CD4-positive, alpha-beta T cell treated with Interleukin-17A for 4 hours (primary cell): ENCODE data around the gene PLXNA1.

Source experiments
- DNase-seq: peaks from one replicate; pipeline ENCODE4 v3.0.0-alpha.2; 2020; ENCODE audit warnings: mixed read lengths

Gene PLXNA1

DNA sequence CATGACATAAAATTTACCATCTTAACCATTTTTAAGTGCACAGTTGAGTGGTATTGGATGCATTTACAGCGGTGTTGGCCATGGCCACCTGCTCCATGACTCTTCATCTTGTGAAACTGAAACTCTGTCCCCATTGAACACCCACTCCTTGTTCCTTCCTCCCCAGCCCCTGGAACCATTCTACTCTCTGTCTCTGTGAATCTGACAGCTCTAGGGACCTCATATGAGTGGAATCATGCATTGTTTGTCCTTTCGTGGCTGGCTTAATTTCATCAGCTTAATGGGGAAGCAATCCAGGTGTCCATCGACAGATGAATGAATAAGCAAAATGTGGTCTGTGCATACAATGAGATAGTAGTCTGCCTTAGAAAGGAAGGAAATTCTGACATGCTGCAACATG is 42.5 kb downstream of the PLXNA1 start:
- no peak for DNase-seq

DNA sequence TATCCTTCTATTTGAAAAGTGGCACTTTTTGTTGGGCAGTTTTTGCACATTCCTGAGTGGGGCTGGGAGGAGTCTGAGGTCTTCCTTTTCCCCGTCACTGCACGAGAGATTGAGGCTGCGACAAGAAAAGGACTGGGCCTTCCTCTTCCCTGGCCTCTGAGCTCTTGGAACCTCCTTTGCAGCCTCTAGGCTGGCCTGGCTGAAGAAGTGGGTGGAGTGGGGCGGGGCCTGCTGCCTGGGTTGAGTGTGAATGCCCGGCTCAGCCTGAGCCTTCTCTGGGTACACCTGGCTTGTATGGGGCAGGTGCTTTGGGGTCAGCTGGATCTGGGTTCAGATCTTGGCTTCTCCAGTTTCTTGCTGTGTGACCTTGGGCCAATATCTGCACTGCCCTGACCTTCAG is 43.1 kb downstream of the PLXNA1 start:
- DNase-seq, result no peak

DNA sequence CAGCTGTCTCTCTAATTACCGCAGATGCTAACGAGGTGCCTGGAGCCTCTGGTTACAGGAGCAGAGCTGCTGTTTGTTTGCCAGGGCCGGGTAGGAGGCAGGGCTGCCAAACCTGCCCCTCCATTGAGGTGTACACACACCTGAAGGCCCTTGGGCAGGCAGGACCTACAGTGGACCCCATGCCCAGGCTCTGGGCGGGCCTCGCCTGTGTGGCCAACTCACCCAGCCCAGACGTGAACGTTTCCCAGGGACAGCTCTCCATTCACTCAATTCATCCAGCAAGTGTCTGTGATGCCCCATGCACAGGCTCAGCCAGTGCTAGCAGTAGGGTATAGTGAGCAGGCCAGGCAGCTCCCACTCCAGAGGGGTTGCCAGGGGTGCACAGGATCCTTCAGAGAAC is 43.7 kb downstream of the PLXNA1 start:
- DNase-seq, result no peak

DNA sequence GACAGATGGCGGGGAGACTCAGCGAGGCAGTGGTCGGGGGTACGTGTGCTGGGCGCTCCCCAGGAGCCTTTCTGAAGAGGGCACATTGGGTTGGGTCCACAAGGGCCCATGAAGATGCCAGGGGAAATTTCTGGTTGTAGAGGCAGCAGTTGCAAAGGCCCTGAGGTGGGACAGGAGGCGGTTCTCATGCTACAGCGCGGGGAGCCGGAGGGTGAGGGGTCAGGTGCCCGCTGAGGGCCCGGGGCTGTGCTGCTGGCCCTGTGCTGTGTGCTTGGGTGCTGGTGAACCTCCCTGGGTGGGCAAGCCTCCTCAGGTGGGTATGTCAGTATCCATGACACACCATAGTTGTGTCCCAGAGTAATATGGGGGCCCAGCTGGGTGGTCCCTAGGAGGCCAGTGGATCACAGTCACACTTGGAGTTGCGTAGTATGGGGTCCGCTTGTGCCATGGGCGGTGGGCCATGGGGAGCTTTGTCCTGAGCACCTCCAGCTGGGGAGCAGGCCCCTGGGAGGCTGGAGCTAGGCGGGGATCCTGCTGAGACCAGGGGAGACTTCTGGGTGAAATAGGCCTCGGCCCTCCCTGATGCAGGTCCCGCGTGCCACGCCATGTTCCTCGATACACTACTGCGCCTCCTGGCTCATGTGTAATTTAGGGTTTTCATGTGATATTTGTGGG is 44.3 kb downstream of the PLXNA1 start:
- no peak for DNase-seq

DNA sequence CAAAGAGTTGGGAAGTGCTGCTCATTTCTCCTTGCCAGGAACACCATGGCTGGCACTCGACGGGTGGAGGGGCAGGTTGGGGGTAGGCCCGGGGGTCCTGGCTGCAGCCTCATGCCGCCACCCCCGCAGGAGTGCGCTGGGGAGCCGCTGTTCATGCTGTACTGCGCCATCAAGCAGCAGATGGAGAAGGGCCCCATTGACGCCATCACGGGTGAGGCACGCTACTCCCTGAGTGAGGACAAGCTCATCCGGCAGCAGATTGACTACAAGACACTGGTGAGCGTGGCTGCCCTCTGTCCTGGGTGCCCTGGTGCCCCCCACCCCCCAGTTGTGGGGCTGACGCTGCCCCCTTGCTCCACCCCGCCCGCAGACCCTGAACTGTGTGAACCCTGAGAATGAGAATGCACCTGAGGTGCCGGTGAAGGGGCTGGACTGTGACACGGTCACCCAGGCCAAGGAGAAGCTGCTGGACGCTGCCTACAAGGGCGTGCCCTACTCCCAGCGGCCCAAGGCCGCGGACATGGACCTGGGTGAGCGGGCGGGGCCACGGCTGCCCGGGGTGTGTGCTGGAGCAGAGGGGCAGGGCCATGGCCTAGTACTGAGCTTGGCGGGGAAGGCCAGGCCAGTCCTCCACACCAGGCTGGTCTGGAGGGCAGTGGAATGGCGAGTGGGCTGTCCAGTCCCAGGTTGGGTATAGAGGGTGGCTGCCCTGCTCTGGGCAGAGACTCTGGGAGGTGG is 45.1 kb downstream of the PLXNA1 start:
- no peak for DNase-seq

DNA sequence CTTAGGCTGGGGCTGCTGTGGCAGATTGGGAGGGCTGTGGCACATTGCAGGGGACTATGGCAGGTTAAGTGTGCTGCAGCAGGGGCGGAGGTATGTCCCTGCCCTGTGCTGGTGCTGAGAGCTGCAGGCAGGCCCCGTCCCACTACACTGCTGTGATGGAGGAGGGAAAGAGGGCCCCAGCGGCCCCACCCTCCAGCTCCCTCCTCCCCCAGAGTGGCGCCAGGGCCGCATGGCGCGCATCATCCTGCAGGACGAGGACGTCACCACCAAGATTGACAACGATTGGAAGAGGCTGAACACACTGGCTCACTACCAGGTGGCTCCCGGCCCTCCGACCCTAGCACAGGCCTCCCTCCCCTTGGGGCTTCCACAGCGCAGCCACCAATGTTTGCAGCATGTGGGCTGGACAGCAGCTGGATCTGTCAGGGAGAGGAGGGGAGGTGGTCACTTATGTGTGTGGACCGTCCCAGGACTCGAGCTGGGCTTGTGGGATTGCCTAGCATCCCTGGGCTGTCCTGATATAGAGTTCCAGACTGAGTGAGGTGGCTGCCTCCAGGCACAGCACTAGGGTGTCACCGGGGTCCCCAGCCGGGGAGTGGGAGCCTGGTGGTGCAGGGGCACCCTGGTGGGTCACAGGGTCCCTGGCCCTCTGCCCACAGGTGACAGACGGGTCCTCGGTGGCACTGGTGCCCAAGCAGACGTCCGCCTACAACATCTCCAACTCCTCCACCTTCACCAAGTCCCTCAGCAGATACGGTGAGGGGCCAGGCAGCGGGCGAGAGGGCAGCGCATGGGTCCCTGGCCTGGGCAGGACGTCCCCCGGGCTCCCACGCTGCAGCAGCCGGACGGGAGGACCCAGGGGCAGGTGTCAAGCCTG is 46.1 kb downstream of the PLXNA1 start:
- no peak for DNase-seq

DNA sequence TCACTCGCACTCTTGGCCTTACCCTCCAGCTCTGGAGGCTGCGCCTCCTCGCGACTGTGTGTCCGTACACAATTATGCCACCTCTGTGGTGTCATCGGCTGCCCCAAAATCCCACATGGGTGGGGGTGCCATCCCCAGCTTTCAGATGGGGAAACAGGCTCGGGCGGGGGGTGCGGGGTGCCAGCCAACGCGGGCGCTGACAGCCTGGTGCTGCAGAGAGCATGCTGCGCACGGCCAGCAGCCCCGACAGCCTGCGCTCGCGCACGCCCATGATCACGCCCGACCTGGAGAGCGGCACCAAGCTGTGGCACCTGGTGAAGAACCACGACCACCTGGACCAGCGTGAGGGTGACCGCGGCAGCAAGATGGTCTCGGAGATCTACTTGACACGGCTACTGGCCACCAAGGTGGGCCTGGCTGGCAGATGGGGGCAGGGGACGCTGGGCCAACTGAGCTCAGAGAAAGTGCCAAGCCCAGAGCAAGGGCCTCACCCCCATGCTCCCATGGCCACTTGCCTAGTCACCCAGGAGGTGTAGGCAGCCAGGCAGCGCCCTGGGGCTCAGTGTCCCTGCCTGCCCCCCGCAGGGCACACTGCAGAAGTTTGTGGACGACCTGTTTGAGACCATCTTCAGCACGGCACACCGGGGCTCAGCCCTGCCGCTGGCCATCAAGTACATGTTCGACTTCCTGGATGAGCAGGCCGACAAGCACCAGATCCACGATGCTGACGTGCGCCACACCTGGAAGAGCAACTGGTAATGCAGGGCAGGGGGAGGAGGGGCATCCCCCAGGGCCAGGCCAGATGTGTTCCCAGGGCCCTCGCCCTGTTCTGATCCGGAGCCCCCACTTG is 47.0 kb downstream of the PLXNA1 start:
- no peak for DNase-seq

DNA sequence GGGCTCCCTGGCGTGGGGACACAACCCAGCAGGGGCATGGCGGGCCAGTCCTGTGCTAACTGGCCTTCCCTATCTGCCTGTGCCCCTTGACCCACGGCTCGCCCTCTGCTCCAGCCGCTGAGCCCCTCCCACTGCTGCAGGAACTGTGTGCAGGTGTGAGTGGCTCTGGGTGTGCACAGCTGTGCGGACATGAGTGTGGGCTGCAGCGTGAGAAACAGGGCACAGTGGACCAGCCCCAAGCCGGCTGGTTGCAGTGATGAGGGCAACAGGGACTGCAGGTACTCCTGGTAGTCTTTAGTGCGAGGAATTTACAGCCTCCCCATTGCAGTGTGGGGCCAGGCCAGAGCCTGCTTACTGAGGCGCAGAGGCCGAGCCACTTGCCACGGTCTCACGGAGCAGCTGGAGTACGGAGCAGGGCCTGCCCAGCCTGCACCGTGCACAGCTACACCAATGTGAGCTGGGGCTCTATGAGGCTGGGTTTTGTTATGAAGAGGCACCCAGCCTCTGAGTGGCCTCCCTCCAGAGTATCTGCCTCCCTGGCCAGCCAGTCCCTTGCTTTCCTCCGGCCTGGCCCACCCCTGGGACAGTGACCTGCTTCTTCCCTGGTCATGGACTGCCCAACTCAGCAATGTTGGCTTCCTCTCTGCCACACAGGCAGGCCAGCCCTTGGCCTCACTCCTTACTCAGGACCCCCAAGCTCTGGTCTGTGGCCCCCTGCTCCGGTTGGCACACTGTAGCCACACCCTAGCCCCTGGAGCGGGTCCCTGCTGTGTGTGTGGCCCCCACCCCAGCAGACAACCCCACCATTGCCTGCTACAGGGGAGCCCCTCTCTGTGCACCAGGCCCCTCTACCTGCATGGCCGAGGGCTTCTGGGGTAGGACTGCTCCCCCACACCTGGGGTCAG is 47.8 kb downstream of the PLXNA1 start:
- no peak for DNase-seq

DNA sequence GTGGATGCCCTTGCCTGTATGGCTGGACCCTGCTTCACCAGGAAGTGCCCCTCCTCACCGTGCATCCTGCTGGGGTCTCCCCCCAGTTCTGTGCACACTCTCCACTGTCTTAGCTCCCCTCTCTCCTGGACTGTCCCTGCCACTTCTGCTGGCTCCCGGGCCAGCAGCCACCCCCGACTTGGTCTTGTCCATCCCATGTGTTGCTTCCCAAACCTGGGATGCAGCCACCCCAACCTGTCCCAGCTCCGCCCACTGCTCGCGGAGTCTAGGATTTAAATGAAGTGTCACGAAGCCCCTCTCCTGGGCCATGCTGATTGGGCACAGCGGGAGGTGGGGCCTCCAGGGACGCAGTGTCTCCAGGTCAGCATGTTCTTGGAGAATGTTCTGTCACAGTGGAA is 48.5 kb downstream of the PLXNA1 start:
- no peak for DNase-seq

DNA sequence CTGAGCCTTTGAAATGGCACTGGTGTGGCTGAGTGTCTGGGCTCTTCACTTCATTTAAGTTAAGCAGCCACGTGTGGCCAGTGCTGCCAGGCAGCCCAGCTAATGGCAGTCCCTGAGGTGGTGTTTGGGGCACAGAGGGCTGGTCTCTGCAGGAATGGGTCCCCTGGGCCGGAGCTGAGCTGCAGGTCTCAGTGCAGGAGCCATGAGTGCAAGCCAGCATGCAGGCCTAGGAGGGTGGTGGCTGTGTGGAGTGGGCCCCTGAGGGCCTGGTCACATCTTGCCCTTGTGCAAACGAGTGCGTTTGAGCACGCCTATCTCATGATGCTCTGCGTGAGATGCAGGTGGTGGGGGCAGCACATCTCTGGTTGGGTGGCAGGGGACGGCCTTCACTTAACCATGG is 48.9 kb downstream of the PLXNA1 start:
- no peak for DNase-seq

DNA sequence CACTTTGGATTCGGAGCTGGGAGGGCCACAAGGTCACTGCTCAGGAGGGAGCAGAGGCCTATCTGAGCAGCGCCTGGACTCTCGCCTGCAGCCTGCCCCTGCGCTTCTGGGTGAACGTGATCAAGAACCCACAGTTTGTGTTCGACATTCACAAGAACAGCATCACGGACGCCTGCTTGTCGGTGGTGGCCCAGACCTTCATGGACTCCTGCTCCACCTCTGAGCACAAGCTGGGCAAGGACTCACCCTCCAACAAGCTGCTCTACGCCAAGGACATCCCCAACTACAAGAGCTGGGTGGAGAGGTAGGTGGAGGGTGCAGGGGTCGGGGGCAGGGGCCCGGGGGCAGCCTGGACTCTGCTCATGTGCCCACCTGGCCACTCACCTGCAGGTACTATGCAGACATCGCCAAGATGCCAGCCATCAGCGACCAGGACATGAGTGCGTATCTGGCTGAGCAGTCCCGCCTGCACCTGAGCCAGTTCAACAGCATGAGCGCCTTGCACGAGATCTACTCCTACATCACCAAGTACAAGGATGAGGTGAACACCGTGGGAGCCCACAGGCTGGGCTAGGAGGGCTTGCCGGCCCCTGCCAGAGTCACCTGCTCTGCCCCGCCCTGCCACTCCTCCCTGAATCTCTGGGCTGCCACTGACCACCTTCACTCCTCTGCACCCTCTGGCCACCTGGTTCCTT is 49.5 kb downstream of the PLXNA1 start:
- DNase-seq, result no peak
